Anterior cingulate cortex (tissue), 58 donors: ENCODE measurements around the gene ITGB5.
A peak's percentile ranks its signal among the peaks of the same experiment; 100 is the strongest.

Experiments used
- DNase-seq, 58 donors: peaks; one replicate each; lab custom pipeline; 2025; lab: John Stamatoyannopoulos, UW

ITGB5 gene

DNA sequence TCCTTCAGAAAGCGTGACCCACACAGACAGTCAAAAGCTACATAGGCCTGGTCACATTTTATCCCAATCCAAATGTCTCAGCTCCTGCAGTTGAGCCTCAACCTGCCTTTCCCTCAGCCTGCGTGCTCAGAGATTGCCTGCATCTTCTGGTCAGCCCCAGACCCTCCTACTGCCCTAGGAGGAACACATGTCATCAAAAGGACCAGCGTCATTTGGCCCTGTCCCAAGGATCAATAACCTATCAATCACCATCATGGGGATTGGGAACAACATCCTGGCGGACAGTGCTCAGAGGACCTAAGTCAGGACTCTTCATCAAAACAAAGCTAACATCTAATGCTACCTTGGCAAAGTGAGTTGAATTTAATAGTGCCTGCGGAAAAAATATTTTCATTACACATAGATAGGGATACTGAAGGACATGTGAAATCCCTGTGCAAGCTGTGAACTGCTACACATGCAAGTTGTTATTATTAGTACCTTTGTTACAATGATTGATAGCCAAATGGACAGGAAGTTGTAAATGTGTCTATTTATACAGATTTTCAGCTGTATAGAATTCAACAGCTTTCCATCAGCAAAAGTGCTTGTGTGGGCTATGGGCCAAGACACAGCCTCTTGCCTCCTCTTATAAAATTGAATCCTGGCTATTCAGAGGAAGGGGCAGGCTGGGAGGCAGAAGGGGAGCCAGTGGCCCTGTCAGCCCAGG lies 109.2 kb downstream of the ITGB5 start:
- no peak for DNase-seq

DNA sequence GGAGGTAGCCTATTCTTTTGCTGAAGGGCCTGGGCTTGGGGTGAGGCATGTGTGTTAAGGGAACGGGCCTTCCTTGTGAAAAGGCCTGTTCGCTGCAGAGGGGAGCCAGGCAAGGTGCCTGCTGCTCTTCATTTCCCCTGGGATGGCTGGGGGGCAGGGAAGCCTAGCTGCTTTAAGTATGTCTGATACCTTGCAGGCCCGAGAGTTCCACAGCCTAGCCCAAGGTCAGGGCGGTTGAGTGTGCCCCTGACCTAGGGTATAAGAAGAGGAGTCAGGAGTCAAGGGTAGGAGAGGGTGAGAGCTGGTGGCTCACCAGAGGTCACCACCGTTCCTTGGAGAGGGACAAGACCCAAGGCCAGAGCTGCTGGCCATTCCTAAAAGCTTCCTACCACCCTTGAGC lies 110.3 kb downstream of the ITGB5 start:
- DNase-seq, result no peak

GRCh38 chr3:124775877-124776276 lies 111.3 kb downstream of the ITGB5 start:
- no peak for DNase-seq

GRCh38 chr3:124774841-124775402 lies 112.2 kb downstream of the ITGB5 start:
- no peak for DNase-seq

DNA sequence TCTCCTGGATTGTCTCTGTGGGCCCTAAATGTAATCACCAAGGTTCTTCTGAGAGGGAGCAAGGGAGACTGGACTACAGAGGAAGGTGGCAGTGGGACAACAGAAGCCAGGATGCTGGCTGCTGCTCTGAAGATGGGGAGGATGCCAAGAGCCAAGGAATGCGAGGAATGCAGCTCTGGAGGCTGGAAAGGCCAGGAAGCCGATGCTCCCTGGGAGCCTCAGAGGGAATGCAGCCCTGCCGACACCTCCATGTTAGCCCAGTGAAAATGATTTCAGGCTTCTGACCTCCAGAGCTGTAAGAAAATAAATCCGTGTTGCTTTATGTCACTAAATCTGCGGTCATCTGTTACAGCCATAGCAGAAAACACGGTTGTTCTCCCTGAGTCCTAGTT lies 112.8 kb downstream of the ITGB5 start:
- DNase-seq, result no peak

- no peak for DNase-seq
Observed at GRCh38 chr3:124773351-124774326, 113.5 kb downstream of the ITGB5 start.

GRCh38 chr3:124772081-124772831 lies 114.9 kb downstream of the ITGB5 start:
- DNase-seq, result peak in 47 of 58 donors; percentile 18 to 85 (median 64)

DNA sequence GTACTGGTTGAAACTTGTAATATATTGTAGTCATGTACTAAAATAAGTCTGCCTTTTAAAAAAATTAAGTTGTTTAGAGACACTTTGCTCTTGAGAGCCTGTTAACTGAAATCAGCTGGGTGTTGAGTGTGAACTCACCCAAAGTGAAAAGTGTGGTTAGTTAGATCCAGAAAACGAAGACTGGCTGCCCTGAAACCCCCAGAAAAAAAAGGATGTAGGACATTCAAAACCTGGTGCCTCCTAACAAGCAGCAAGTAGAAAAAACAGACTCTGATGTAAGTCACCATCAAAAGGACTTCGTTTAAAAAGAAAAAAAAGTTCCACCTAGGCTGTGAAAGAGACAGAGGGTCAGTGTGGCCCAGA lies 116.1 kb downstream of the ITGB5 start:
- no peak for DNase-seq

GRCh38 chr3:124770336-124771082 lies 116.7 kb downstream of the ITGB5 start:
- peak in 36 of 58 donors; percentile 11 to 68 (median 36) for DNase-seq

DNA sequence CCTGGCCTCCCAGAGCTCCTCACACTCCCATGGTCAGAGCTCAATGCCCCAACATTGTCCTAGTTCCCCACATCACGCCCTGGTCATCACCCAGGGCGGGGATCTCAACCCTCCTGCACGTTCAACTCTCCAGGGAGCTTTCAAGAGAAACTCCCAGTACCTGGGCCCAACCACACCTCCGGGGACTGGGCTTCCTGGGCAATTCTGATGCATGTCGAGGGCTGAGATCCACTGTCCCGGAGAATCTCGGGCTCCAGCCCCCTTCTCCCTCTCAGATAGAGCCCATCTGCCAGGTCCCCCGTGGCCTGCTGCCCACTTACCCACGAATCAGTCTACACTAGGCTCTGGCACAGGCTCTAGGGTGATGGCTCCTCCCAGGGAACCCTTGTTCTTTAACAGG lies 117.7 kb downstream of the ITGB5 start:
- DNase-seq, result no peak

GRCh38 chr3:124768812-124769211 lies 118.4 kb downstream of the ITGB5 start:
- DNase-seq, result peak in 1 of 58 donors; percentile 5

DNA sequence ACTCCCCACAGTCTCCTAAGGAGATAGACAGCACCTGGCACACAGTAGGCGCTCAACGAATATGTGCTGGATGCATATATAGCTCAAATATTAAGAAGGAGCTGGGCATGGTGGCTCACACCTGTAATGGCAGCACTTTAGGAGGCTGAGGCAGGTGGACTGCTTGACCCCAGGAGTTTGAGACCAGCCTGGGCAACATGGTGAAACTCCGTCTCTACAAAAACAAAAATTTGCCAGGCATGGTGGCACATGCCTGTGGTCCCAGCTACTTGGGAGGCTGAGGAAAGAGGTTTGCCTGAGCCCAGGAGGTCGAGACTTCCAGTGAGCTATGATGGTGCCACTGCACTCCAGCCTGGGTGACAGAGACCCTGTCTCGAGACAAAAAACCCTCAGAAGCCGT lies 119.5 kb downstream of the ITGB5 start:
- no peak for DNase-seq

DNA sequence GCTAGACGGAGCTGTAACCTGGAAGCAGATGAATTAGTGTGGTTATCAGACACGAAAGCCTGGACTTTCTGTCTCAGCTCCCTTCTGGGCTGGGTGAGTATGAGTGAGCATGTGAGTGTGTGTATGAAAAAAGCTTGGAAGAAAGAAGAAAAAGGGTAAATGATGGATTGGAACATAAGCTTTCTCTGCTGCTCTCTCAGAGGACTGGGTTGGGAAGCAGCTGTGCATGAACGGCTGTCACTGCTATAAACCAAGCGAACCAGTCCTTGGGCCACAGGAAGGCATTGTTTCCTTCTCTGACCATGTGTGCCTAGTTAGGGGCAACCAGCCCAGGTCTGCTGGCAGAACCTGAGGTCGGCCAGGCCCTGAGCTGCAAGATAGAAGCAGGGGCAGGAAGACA lies 119.9 kb downstream of the ITGB5 start:
- DNase-seq, result no peak

- no peak for DNase-seq
Observed at GRCh38 chr3:124766113-124767095, 120.8 kb downstream of the ITGB5 start.

GRCh38 chr3:124765197-124765840 lies 121.8 kb downstream of the ITGB5 start:
- no peak for DNase-seq

DNA sequence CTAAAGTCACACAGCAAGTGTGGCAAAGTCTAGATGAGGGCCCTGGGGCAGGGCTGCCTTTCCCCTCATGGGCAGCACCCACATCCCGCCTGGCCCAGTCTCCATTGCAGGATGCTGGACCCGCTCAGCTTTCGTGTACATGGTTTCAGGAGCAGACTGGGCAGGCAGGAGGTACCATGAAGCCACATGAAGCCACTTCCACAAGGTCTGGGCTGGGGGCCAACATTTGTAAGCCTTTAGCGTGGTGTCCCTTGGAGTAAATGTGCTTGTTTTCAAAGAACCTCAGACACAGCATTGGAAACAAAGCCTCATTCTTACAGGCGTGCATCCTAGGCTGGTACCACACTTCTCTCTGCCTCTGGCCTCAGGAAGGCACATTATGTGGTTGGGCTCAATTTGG lies 122.4 kb downstream of the ITGB5 start:
- DNase-seq, result peak in 23 of 58 donors; percentile 9 to 71 (median 27)

DNA sequence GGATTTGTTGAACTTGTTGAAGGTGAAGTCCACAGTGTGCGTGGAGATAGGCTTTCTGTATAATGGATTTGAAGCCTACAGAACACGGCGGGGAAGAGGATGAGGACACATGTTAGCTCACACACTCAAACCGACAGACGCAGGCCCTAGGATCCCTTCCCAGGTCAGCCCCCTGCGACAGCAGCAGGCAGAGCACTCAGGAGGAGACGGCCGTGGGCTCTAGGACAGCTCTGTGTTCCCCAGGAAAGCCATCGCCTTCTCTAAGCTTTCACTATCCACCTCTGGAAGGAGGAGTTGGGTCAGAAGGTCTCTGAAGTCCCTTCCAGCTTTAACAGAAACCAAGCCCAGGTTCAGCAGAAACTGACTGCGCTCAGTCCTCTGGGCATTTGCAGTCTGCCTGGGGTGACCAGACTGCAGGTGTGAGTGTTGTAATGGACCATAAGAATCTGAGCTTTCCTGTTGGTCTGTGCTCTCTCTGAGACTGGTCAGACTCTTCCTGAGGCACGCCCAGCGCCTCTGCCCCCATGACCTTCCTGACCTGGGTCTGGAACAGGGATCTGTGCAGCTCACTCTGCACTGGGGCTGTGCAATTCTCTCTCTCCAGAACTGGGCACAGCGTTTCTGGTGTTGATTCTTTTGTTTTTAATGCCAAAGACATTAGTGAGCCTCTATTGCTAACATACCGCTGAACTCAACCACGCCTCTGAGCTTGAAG lies 123.4 kb downstream of the ITGB5 start:
- DNase-seq, result no peak
